ENCODE data around the gene ALPK3. TPM values are rescaled to one million over a fixed set of nuclear protein-coding genes. Genes with fewer than 3 reads are reported as not detected.

Gene ALPK3
- polyA plus RNA-seq, 1 donor from 2014 or later, result not detected

- Histone ChIP-seq H3K9ac (ENCODE audit: low read length) (no peak overlapping the region), H3K27me3 (ENCODE audit: insufficient read depth, low read depth, low read length) (no peaks in the 10 kb centered on the region), H3K9me2 (ENCODE audit: insufficient read depth, low read length) (no peaks in the 10 kb centered on the region), H2AFZ (ENCODE audit: low read depth, low read length) (no peak overlapping the region), H3K4me3 (ENCODE audit: low read length) (no peak overlapping the region), H3K79me2 (replicated peaks; ENCODE audit: insufficient read depth, low read length) (no peaks in the 10 kb centered on the region), H3K27ac (ENCODE audit: low read length) (no peak overlapping the region), H3K9me3 (ENCODE audit: low read length) (no peaks in the 10 kb centered on the region), H4K20me1 (ENCODE audit: insufficient read depth) (no peaks in the 10 kb centered on the region), H3F3A (ENCODE audit: insufficient read depth, low read length, poor library complexity, severe bottlenecking) (no peaks in the 10 kb centered on the region), H3K36me3 (ENCODE audit: insufficient read depth, low read length) (no peaks in the 10 kb centered on the region), H3K4me2 (ENCODE audit: low read length) (no peak overlapping the region)
- TF ChIP-seq SMC3 (conservative IDR thresholded peaks at IDR 0.05; ENCODE audit: poor library complexity) (no peak), POLR2AphosphoS5 (IDR thresholded peaks at IDR 0.05) (no peak), MXI1 (conservative IDR thresholded peaks at IDR 0.05; ENCODE audit: poor library complexity, severe bottlenecking) (no peak), TAF1 (IDR thresholded peaks at IDR 0.05; ENCODE audit: low read depth) (no peak), REST (IDR thresholded peaks at IDR 0.05; ENCODE audit: borderline replicate concordance) (no peak), RAD21 (conservative IDR thresholded peaks at IDR 0.05) (no peak), EZH2 (IDR thresholded peaks at IDR 0.05; ENCODE audit: borderline replicate concordance, insufficient read depth, low read length, poor library complexity, severe bottlenecking) (no peak), EP300 (conservative IDR thresholded peaks at IDR 0.05; ENCODE audit: poor library complexity, severe bottlenecking) (no peak), CTCF (IDR thresholded peaks at IDR 0.05; ENCODE audit: poor library complexity, severe bottlenecking) (no peak)
Observed at GRCh38 chr15:84855136-84855535, 38.0 kb downstream of the ALPK3 start.

- TF ChIP-seq RAD21 (conservative IDR thresholded peaks at IDR 0.05), result no peak
- no peak for TF ChIP-seq EP300 (conservative IDR thresholded peaks at IDR 0.05; ENCODE audit: poor library complexity, severe bottlenecking)
- TF ChIP-seq MXI1 (conservative IDR thresholded peaks at IDR 0.05; ENCODE audit: poor library complexity, severe bottlenecking), result no peak
- TF ChIP-seq TAF1 (IDR thresholded peaks at IDR 0.05; ENCODE audit: low read depth), result no peak
- no peak for TF ChIP-seq REST (IDR thresholded peaks at IDR 0.05; ENCODE audit: borderline replicate concordance)
- no peak for TF ChIP-seq EZH2 (IDR thresholded peaks at IDR 0.05; ENCODE audit: borderline replicate concordance, insufficient read depth, low read length, poor library complexity, severe bottlenecking)
- no peak for TF ChIP-seq SMC3 (conservative IDR thresholded peaks at IDR 0.05; ENCODE audit: poor library complexity)
- no peak for TF ChIP-seq POLR2AphosphoS5 (IDR thresholded peaks at IDR 0.05)
- TF ChIP-seq CTCF (IDR thresholded peaks at IDR 0.05; ENCODE audit: poor library complexity, severe bottlenecking), result no peak
- Histone ChIP-seq H3K27ac (ENCODE audit: low read length) (no peak overlapping the region), H3K4me2 (ENCODE audit: low read length) (no peak overlapping the region), H3K4me3 (ENCODE audit: low read length) (no peak overlapping the region), H4K20me1 (ENCODE audit: insufficient read depth) (no peaks in the 10 kb centered on the region), H3K27me3 (ENCODE audit: insufficient read depth, low read depth, low read length) (no peaks in the 10 kb centered on the region), H3K9ac (ENCODE audit: low read length) (no peak overlapping the region), H3F3A (ENCODE audit: insufficient read depth, low read length, poor library complexity, severe bottlenecking) (no peaks in the 10 kb centered on the region), H3K79me2 (replicated peaks; ENCODE audit: insufficient read depth, low read length) (no peaks in the 10 kb centered on the region), H2AFZ (ENCODE audit: low read depth, low read length) (no peak overlapping the region), H3K9me2 (ENCODE audit: insufficient read depth, low read length) (no peaks in the 10 kb centered on the region), H3K9me3 (ENCODE audit: low read length) (no peaks in the 10 kb centered on the region), H3K36me3 (ENCODE audit: insufficient read depth, low read length) (no peaks in the 10 kb centered on the region)
Observed at GRCh38 chr15:84855765-84856164, 38.6 kb downstream of the ALPK3 start.
